Panc1 (cell line): ENCODE results near the gene GYPA.
"Not testable (repeated sequence)": the region's sequence is repeated elsewhere in the genome, so short reads cannot be mapped to it uniquely, and the experiment has no call there.

Source experiments
- POLR2AphosphoS5 ChIP-seq: IDR thresholded peaks from 2 replicates; pipeline ENCODE4 v1.6.1; 2012; ENCODE audit warnings: mild to moderate bottlenecking, low read depth, low read length, moderate library complexity
- SIN3A ChIP-seq: IDR thresholded peaks from 2 replicates; pipeline ENCODE4 v1.6.1; 2012; ENCODE audit warnings: low read depth, mild to moderate bottlenecking, low read length, moderate library complexity, borderline replicate concordance; ENCODE audit not compliant: insufficient read depth
- TCF7L2 ChIP-seq: IDR thresholded peaks from 2 replicates; pipeline ENCODE4 v1.6.1; 2011; ENCODE audit warnings: mild to moderate bottlenecking, low read depth, low read length, inconsistent platforms
- TF ChIP-seq, protein P1 (sequence below), 2 experiments: IDR thresholded peaks; 2 replicates each; pipeline ENCODE4 v1.6.1; 2011 to 2012; ENCODE audit warnings: low read depth in 2 of 2, control low read depth in 1 of 2, low read length in 1 of 2, mild to moderate bottlenecking in 1 of 2, moderate library complexity in 1 of 2; ENCODE audit not compliant: insufficient read depth in 1 of 2
- TF ChIP-seq, protein P2 (sequence below): fragments of 450-650 bp; IDR thresholded peaks from 2 replicates; pipeline ENCODE4 v1.5.1; 2017; ENCODE audit warnings: mild to moderate bottlenecking

DNA sequence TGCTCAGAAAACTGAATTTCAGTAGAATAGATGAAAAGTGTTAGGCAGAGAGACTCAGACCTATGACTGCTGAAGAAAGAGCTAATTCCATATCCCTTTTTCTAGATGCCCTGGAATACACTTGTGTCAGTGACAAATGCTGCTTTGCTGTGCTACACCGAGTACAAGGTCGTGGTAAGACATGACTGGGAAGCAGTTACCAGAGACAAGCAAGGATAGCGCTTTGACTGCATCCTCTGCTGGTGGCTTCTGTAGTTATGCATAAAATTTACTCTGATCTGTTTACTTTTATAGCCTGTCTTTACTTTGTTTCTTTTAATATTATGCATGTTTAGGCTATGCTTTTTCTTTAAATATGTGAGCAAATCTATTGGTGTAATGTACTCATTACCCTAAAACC lies 58.5 kb downstream of the GYPA start:
- TF ChIP-seq, protein P1, sequence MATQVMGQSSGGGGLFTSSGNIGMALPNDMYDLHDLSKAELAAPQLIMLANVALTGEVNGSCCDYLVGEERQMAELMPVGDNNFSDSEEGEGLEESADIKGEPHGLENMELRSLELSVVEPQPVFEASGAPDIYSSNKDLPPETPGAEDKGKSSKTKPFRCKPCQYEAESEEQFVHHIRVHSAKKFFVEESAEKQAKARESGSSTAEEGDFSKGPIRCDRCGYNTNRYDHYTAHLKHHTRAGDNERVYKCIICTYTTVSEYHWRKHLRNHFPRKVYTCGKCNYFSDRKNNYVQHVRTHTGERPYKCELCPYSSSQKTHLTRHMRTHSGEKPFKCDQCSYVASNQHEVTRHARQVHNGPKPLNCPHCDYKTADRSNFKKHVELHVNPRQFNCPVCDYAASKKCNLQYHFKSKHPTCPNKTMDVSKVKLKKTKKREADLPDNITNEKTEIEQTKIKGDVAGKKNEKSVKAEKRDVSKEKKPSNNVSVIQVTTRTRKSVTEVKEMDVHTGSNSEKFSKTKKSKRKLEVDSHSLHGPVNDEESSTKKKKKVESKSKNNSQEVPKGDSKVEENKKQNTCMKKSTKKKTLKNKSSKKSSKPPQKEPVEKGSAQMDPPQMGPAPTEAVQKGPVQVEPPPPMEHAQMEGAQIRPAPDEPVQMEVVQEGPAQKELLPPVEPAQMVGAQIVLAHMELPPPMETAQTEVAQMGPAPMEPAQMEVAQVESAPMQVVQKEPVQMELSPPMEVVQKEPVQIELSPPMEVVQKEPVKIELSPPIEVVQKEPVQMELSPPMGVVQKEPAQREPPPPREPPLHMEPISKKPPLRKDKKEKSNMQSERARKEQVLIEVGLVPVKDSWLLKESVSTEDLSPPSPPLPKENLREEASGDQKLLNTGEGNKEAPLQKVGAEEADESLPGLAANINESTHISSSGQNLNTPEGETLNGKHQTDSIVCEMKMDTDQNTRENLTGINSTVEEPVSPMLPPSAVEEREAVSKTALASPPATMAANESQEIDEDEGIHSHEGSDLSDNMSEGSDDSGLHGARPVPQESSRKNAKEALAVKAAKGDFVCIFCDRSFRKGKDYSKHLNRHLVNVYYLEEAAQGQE (IDR thresholded peaks at IDR 0.05; ENCODE audit: insufficient read depth in 1 of 2, low read depth in 2 of 2, low read length in 1 of 2) = not testable (repeated sequence)
- TF ChIP-seq, protein P2, sequence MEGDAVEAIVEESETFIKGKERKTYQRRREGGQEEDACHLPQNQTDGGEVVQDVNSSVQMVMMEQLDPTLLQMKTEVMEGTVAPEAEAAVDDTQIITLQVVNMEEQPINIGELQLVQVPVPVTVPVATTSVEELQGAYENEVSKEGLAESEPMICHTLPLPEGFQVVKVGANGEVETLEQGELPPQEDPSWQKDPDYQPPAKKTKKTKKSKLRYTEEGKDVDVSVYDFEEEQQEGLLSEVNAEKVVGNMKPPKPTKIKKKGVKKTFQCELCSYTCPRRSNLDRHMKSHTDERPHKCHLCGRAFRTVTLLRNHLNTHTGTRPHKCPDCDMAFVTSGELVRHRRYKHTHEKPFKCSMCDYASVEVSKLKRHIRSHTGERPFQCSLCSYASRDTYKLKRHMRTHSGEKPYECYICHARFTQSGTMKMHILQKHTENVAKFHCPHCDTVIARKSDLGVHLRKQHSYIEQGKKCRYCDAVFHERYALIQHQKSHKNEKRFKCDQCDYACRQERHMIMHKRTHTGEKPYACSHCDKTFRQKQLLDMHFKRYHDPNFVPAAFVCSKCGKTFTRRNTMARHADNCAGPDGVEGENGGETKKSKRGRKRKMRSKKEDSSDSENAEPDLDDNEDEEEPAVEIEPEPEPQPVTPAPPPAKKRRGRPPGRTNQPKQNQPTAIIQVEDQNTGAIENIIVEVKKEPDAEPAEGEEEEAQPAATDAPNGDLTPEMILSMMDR = not testable (repeated sequence)
- not testable (repeated sequence) for TF ChIP-seq POLR2AphosphoS5, TCF7L2, SIN3A
